RWPE1 (cell line): Measurements from ENCODE around the gene PIN1.
"Not testable (repeated sequence)": the region's sequence is repeated elsewhere in the genome, so short reads cannot be mapped to it uniquely, and the experiment has no call there.

Source experiments
- CTCF ChIA-PET: fragments of 350-600 bp; sonication (Branson Sonifier 250); formaldehyde crosslinking; extraction: SDS; loops from one replicate; lab custom pipeline; 2021; lab: Yijun Ruan, JAX
- POLR2A ChIA-PET: fragments of 400-600 bp; formaldehyde crosslinking; extraction: SDS; loops from one replicate; lab custom pipeline; 2020; ENCODE audit warnings: antibody characterized with exemption; ENCODE audit not compliant: low non-redundant PET; lab: Yijun Ruan, JAX
- DNase-seq: peaks from one replicate; pipeline ENCODE4 v3.0.0; 2012; ENCODE audit warnings: low spot score
- H3K27ac ChIP-seq: fragments of 450-650 bp; 2 replicates; pipeline ENCODE4 v1.5.1; 2017
- CTCF ChIP-seq: fragments of 450-650 bp; conservative IDR thresholded peaks from 2 replicates; pipeline ENCODE4 v1.5.1; 2017; ENCODE audit warnings: low read depth, mild to moderate bottlenecking

Gene PIN1

DNA sequence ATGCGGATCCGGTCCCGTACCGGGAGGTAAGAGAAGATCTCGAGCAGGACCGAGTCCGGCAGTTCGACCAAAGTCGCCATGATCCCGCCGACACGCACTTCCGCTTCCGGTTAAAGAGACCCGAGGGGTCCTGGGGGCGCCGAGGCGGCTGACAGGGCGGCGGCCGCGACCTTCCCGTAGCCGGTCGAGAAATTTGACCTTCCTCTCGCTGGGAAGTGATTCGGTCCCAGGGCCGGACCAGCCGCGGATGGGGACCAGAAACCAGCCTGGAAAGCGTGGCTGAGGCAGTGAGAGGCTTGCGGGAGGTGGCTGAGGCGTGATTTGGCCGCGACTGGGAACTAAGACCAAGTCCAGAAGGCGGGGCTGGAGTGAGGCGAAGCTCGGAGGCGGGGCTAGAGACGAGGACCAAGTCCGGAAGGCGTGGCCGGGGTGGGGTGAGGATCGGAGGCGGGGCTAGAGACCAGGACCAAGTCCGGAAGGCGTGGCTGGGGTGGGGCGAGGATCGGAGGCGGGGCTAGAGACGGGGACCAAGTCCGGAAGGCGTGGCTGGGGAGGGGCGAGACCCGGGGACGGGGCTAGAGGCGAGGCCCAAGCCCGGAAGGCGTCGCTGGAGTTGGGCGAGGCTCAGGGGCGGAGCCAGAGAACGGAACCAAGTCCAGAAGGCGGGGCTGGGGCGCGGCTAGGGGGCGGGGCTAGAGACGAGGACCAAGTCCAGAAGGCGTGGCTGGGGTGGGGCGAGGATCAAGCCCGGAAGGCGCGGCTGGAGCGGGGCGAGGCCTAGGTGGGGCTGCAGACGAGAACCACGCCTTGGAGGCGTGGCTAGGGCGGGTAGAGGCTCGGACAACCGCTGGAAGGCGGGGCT, 16.2 kb upstream of the PIN1 start, which contains the start of gene FBXL12:
Gene FBXL12, minus strand, starts transcription at position 346 of the 862 bp plus-strand sequence. Its CDS starts 266 bp downstream, at position 80.
- H3K27ac ChIP-seq: peak within 1 kb of the TSS; percentile 94
- peak; percentile 96 for DNase-seq
- ChIA-PET CTCF (interaction anchor here (0.7 kb wide), 1 partner anchor 10 kb away, joined by 4 read pairs; no protein-coding TSS in a partner anchor), POLR2A (interaction anchor here (0.6 to 0.7 kb wide), 3 partner anchors 11 to 567 kb away, joined by 3 to 4 read pairs (median 3); no protein-coding TSS in a partner anchor)
- no peak for TF ChIP-seq CTCF

DNA sequence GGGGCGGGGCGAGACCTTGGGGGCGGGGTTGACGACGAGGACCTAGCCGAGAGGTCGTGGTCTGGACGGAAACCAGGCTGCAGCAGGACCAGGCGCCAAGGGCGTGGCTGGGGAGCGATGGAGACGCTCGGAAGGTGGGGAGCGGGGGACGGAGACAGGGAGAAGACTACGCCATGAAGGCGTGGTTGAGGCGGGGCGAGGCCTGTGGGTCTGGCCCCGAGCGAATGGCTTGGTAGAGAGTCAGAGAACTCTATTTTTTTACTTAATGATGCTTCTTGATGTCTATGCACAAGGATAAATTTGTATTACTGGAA, 15.6 kb upstream of the PIN1 start:
- no peak for TF ChIP-seq CTCF
- ChIA-PET CTCF (interaction anchor here (0.7 kb wide), 1 partner anchor 10 kb away, joined by 4 read pairs; no protein-coding TSS in a partner anchor), POLR2A (no interaction called here)
- H3K27ac ChIP-seq: peak overlapping the region; percentile 94
- DNase-seq: no peak

- CTCF ChIA-PET, POLR2A ChIA-PET, DNase-seq: not testable (repeated sequence)
- H3K27ac ChIP-seq: peak overlapping the region; percentile 94
Observed at GRCh38 chr19:9820034-9820433, 15.1 kb upstream of the PIN1 start.

DNA sequence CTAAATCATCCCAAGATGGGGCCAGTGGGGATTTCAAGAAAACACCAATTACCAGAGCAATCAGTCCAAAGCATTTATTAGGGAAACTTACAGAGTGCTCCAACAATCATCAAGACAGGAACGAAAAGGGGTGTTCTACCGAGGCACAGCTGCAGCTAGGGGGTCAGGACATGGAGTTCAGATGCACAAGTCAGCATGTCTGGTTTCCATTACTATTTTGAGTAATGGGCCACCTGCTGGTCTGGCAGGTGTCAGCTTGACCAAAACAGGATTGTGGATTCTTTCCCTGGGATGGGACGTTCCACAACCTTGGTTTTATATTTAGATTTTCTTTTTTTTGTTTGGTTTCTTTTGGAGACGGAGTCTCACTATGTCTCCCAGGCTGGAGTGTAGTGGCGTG, 11.3 kb upstream of the PIN1 start:
- CTCF ChIA-PET: interaction anchor here (0.6 kb wide), 1 partner anchor 1243 kb away, joined by 3 read pairs; no protein-coding TSS in a partner anchor
- no peak for TF ChIP-seq CTCF
- DNase-seq: no peak
- POLR2A ChIA-PET: no interaction called here
- H3K27ac ChIP-seq: no peak overlapping the region; the same call in 1 of the 2 replicates

DNA sequence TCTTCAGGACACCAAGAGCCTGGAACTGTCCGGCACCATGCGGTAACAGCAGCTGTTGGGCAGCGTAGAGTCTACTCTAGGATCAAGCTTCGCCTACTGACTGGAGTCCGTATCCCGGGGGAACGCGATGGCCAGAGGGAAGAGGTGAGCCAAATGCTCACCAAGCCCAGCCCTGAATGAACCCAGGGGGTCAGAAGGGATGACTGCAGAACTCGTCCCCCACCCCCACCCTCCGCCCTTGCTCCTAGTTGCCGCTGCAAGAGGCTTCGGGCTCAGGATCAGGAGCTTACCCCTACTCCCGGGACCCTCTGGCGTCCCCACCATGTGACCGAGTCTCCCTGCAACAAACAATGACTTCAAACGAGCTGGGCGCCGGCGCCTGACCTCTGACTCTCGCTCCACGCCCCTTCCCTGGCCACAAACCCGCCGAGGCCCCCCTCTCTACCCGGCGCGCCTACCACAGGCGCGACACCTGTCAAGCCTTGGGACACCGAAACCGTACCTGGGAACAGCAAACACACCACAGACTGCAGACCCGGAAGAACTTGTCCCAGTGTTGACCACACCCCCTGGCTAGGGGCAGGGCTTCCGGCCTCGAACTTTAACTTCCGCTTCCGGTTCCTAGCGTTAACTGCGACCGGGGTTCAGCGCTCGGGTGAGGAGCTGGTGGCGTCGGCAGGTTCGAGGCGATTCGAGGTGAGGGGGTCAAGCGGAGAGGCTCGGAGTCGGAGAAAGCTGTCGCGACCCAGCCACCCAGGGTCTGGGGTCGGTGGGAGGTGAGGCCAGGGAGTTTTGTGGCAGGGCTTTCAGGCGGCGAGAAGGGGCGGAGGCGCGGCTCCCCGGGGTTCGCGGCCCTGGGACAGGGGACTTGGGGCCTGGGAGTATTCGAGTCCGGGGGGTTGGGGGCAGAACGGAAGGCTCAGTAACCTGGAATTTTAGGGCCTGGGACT, 7.6 kb upstream of the PIN1 start, which contains the start of gene UBL5:
Gene UBL5, plus strand, starts transcription at position 630 of the 950 bp plus-strand sequence. CDS start 420 bp downstream, outside the sequence.
- TF ChIP-seq CTCF: no peak
- H3K27ac ChIP-seq: peak within 1 kb of the TSS; percentile 73
- POLR2A ChIA-PET: no interaction called here
- CTCF ChIA-PET: interaction anchor here (0.5 to 0.6 kb wide), 4 partner anchors 21 to 285 kb away, joined by 3 to 4 read pairs (median 3); no protein-coding TSS in a partner anchor
- peak; percentile 94 for DNase-seq

GRCh38 chr19:9828551-9829063, 6.5 kb upstream of the PIN1 start:
- no peak for DNase-seq
- peak overlapping the region; percentile 73 for H3K27ac ChIP-seq
- CTCF ChIA-PET: interaction anchor here (0.6 kb wide), 1 partner anchor 157 kb away, joined by 3 read pairs; no protein-coding TSS in a partner anchor
- TF ChIP-seq CTCF: no peak
- POLR2A ChIA-PET: no interaction called here
